HL-60 (cell line): ENCODE results near the gene TSC22D4.

Experiments
- DNase-seq, 2 experiments: peaks; one replicate each; pipeline ENCODE4 v3.0.0-alpha.2; 2010 to 2020; ENCODE audit warnings: low read depth in 1 of 2, low spot score in 1 of 2
- H3K27ac ChIP-seq: fragments of 250-450 bp; sonication (Bioruptor Pico); replicated peaks from 2 replicates; pipeline ENCODE4 v1.5.1; 2020; ENCODE audit warnings: mild to moderate bottlenecking, moderate library complexity
- H3K27me3 ChIP-seq: fragments of 250-450 bp; sonication (Bioruptor Pico); 2 replicates; pipeline ENCODE4 v1.5.1; 2021; ENCODE audit warnings: mild to moderate bottlenecking, moderate library complexity; ENCODE audit not compliant: insufficient read depth, poor library complexity, severe bottlenecking
- H3K4me3 ChIP-seq: replicated peaks from 2 replicates; pipeline ENCODE4 v1.5.1; 2011; ENCODE audit warnings: mild to moderate bottlenecking, control low read depth, low read length; ENCODE audit not compliant: insufficient read depth
- GABPA ChIP-seq: IDR thresholded peaks from 2 replicates; pipeline ENCODE4 v1.6.1; 2012; ENCODE audit warnings: low read depth
- POLR2AphosphoS5 ChIP-seq: IDR thresholded peaks from 2 replicates; pipeline ENCODE4 v1.6.1; 2012; ENCODE audit warnings: low read depth
- REST ChIP-seq: IDR thresholded peaks from 2 replicates; pipeline ENCODE4 v1.6.1; 2012; ENCODE audit warnings: low read depth; ENCODE audit not compliant: insufficient replicate concordance
- SPI1 ChIP-seq: IDR thresholded peaks from 2 replicates; pipeline ENCODE4 v1.6.1; 2012; ENCODE audit warnings: low read depth, mild to moderate bottlenecking, borderline replicate concordance
- TF ChIP-seq, protein P1 (sequence below): IDR thresholded peaks from one replicate; pipeline ENCODE4 v1.5.1; 2011; ENCODE audit warnings: low read length, control low read depth, inconsistent platforms; ENCODE audit not compliant: insufficient read depth

The TSC22D4 gene

GRCh38 chr7:100483722-100484672 is 5.0 kb upstream of the TSC22D4 start, which contains the start of gene NYAP1:
Gene NYAP1, plus strand, starts transcription at chr7:100483927. Its CDS starts 1,385 bp downstream, at chr7:100485312.
- TF ChIP-seq GABPA (no peak), SPI1 (no peak), POLR2AphosphoS5 (no peak), REST (no peak)
- TF ChIP-seq, protein P1, sequence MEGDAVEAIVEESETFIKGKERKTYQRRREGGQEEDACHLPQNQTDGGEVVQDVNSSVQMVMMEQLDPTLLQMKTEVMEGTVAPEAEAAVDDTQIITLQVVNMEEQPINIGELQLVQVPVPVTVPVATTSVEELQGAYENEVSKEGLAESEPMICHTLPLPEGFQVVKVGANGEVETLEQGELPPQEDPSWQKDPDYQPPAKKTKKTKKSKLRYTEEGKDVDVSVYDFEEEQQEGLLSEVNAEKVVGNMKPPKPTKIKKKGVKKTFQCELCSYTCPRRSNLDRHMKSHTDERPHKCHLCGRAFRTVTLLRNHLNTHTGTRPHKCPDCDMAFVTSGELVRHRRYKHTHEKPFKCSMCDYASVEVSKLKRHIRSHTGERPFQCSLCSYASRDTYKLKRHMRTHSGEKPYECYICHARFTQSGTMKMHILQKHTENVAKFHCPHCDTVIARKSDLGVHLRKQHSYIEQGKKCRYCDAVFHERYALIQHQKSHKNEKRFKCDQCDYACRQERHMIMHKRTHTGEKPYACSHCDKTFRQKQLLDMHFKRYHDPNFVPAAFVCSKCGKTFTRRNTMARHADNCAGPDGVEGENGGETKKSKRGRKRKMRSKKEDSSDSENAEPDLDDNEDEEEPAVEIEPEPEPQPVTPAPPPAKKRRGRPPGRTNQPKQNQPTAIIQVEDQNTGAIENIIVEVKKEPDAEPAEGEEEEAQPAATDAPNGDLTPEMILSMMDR = no peak
- H3K4me3 ChIP-seq = peak within 1 kb of the TSS; percentile 59
- no peak within 1 kb of the TSS for H3K27ac ChIP-seq
- no peak for DNase-seq
- peaks cover 5% of the 10 kb centered on the region for H3K27me3 ChIP-seq

DNA sequence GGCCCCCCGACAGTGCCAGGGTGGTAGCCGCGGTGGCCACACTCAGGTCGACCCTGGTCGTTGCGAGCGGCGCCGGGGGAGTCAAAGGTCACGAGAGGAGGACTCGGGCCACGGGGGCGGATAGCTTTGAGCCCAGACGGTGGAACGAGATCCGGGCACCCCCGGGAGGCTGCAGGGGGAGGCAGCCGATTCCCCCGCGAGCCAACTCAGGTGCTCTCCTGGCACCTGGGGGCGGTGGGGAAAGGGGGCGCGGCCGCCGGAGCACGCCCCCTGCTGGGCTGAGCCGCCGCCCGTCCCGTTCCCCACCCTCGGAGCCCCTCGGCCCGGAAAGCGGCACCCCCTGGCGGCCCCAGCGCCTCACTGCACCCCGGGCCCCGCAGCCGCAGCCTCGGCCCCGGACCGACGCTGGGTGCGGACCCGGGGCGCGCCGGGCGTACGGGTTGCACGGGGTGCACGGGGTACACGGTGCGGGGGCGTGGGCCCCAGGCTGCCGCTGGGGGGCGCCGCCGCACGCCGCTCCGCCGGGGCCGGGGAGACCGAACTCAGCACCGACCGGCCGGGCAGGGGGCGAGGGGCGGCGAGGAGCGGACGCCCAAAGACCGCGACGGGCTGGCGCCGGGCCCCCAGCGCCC is 4.2 kb upstream of the TSC22D4 start:
- peak in 1 of 2 experiments; percentile 61 for DNase-seq
- peak overlapping the region; percentile 59 for H3K4me3 ChIP-seq
- no peak overlapping the region for H3K27ac ChIP-seq
- TF ChIP-seq, protein P1 = peak; percentile 34
- TF ChIP-seq SPI1 = no peak
- TF ChIP-seq GABPA = no peak
- TF ChIP-seq REST = no peak
- no peak for TF ChIP-seq POLR2AphosphoS5
- H3K27me3 ChIP-seq = peaks cover 5% of the 10 kb centered on the region

GRCh38 chr7:100482728-100483089 is 3.7 kb upstream of the TSC22D4 start:
- H3K27ac ChIP-seq = no peak overlapping the region
- DNase-seq = no peak
- peaks cover 5% of the 10 kb centered on the region for H3K27me3 ChIP-seq
- H3K4me3 ChIP-seq = peak overlapping the region; percentile 59
- no peak for TF ChIP-seq REST
- TF ChIP-seq POLR2AphosphoS5 = no peak
- TF ChIP-seq SPI1 = no peak
- TF ChIP-seq, protein P1 = no peak
- TF ChIP-seq GABPA = no peak
